GM19438 (cell line): Measurements from ENCODE around the gene RIPK1.

Experiments
- ATAC-seq: cut with Tn5 transposase; IDR thresholded peaks from one replicate; pipeline ENCODE4 v1.9.1; 2021; ENCODE audit warnings: low read depth; ENCODE audit not compliant: unreplicated experiment

The RIPK1 gene

DNA sequence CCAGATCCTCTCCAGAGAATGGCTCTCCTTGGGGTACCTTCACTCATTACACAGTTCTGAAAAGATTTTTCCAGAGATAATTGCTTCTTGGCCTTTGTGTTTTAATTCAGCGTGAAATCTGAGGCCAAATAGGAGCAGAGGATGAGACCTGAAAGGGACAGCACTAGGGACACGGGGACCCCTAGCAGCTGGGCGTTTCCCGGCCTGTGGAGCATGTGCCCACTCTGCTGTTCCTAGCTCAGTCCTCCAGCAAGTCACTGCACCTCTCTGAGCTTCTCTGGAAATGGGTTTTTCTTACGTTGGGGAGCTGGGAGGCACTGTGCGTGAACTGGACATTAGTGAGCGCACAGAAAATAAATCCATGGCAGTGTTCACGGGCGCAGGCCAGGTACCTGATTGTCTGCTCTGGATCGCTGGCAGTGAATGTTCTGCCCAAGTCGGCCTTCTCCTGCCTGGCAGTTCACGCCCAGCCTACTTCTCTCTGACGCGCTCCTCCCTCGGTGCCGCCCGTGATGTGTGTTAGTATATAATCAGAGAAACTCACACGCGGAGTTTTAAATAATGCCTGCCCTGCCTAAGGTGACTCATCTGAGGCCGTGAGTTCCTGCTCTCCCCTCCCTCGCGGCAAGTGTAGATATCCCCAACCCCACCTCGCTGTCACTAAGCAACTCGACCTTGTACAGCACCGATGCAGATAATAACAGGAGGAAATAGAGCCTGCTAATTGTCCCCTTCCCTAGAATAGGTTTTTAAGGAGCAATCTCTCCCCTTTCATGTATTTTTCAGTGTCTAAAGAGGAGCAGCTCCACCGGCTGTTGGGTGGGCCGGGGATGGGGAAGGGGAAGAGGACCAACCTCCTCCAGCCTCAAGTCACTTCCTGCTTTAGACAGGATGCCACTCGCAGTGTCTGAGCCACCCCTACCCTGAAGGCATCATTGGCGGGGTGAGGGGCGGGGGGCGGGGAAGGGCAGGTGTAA, 91.8 kb downstream of the RIPK1 start:
- ATAC-seq = no peak

DNA sequence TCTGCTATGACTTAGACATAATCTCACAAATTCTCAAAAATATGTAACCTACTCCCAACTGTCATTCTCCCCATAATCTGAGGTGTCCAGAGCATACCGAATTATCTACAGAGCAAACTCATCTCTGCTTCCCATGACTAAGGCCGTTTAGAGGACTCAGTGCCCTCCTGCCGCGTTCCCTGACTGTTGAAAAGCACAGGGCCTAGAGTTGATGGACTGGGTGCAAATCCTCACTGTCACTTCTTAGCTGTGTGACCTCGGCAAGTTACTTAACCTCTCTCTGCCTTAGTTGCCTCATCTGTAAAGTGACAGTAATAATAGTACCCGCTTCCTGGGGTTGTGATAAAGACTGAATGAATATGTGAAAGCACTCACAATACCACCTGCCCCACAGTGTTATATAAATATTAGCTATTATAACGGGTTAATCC, 93.8 kb downstream of the RIPK1 start:
- no peak for ATAC-seq

GRCh38 chr6:3162565-3163247, 94.4 kb downstream of the RIPK1 start:
- peak; percentile 68 for ATAC-seq

GRCh38 chr6:3163248-3163594, 94.9 kb downstream of the RIPK1 start:
- peak; percentile 23 for ATAC-seq

DNA sequence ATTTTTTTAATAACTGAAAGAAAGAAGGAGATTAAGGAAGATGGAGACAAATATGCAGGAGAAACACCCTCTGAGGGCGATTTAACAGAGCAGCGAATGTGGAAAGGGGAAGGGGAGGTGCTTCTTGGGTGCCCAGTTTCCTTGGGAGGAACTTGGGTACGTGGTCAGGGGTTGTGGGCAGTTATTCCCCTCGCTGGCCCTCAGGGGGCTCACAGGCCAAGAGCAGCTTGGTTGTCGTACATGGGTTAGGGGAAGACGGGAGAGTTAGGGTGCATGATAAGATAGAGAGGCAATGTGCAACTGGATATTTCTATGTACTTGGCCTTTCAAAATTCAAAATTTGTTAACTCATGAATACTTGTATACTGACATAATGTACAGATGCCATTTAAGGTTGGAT, 96.1 kb downstream of the RIPK1 start:
- no peak for ATAC-seq
